NCI-H146 (cell line): ENCODE measurements around the gene LSP1.
"Not testable (repeated sequence)": the region's sequence is repeated elsewhere in the genome, so short reads cannot be mapped to it uniquely, and the experiment has no call there.

Experiments
- DNase-seq: peaks from one replicate; lab custom pipeline; 2025; lab: John Stamatoyannopoulos, UW

Gene LSP1

GRCh38 chr11:1928891-1929541 is 76.1 kb downstream of the LSP1 start:
- DNase-seq, result no peak

- DNase-seq, result no peak
Observed at GRCh38 chr11:1929621-1930461, 77.0 kb downstream of the LSP1 start.

- no peak for DNase-seq
Observed at GRCh38 chr11:1930462-1930830, 77.6 kb downstream of the LSP1 start.

- no peak for DNase-seq
Observed at GRCh38 chr11:1931341-1932104, 78.6 kb downstream of the LSP1 start.

- no peak for DNase-seq
Observed at GRCh38 chr11:1932105-1932480, 79.2 kb downstream of the LSP1 start.

GRCh38 chr11:1932681-1933080 is 79.8 kb downstream of the LSP1 start:
- no peak for DNase-seq

- no peak for DNase-seq
Observed at GRCh38 chr11:1933416-1934334, 80.8 kb downstream of the LSP1 start.

- no peak for DNase-seq
Observed at GRCh38 chr11:1934335-1935155, 81.7 kb downstream of the LSP1 start.

GRCh38 chr11:1935156-1936071 is 82.5 kb downstream of the LSP1 start:
- DNase-seq, result no peak

- no peak for DNase-seq
Observed at GRCh38 chr11:1936072-1936780, 83.3 kb downstream of the LSP1 start.

- no peak for DNase-seq
Observed at GRCh38 chr11:1936781-1937615, 84.1 kb downstream of the LSP1 start.

GRCh38 chr11:1937616-1938342 is 84.9 kb downstream of the LSP1 start:
- no peak for DNase-seq

GRCh38 chr11:1938343-1939005 is 85.6 kb downstream of the LSP1 start:
- DNase-seq, result no peak

GRCh38 chr11:1939006-1939625 is 86.2 kb downstream of the LSP1 start:
- no peak for DNase-seq

- not testable (repeated sequence) for DNase-seq
Observed at GRCh38 chr11:1939788-1940187, 86.9 kb downstream of the LSP1 start.
